ENCODE results near the gene ARHGAP10.
A peak's percentile ranks its signal among the peaks of the same experiment; 100 is the strongest.

ARHGAP10 gene

DNA sequence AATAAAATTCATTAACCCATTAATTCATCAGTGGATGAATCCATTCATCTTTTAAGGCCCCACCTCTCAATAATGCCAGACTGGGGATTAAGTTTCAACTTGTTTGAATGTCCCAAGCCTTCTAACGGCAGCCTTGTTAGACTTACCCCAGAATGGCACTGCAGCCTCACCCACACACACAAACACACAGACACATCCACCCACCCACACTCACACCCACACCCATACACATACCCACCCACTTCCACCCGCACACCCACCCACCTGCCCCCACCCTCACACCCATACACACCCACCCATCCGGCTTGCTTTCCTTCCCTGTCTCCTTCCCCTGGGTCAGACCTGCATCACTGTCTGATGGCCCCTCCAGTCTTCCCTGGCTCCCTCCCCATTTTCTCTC is 102.6 kb downstream of the ARHGAP10 start:
- TF ChIP-seq, protein P1, sequence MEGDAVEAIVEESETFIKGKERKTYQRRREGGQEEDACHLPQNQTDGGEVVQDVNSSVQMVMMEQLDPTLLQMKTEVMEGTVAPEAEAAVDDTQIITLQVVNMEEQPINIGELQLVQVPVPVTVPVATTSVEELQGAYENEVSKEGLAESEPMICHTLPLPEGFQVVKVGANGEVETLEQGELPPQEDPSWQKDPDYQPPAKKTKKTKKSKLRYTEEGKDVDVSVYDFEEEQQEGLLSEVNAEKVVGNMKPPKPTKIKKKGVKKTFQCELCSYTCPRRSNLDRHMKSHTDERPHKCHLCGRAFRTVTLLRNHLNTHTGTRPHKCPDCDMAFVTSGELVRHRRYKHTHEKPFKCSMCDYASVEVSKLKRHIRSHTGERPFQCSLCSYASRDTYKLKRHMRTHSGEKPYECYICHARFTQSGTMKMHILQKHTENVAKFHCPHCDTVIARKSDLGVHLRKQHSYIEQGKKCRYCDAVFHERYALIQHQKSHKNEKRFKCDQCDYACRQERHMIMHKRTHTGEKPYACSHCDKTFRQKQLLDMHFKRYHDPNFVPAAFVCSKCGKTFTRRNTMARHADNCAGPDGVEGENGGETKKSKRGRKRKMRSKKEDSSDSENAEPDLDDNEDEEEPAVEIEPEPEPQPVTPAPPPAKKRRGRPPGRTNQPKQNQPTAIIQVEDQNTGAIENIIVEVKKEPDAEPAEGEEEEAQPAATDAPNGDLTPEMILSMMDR (IDR thresholded peaks at IDR 0.05): no peak
- intact Hi-C loops (cut with DNase I; ENCODE audit: low total_unique reads): no loop called here
- Histone ChIP-seq H3K4me1 (peaks cover 5 to 93% (median 50%) of the 10 kb centered on the region in 4 donors), H3K9me3 (no peaks in the 10 kb centered on the region), H3K4me3 (no peak overlapping the region), H3K36me3 (peaks cover 0 to 10% (median 6%) of the 10 kb centered on the region in 3 donors), H3K27ac (peak overlapping the region; percentile 81 to 86), H3K27me3 (no peaks in the 10 kb centered on the region)
- DNase-seq: no peak

DNA sequence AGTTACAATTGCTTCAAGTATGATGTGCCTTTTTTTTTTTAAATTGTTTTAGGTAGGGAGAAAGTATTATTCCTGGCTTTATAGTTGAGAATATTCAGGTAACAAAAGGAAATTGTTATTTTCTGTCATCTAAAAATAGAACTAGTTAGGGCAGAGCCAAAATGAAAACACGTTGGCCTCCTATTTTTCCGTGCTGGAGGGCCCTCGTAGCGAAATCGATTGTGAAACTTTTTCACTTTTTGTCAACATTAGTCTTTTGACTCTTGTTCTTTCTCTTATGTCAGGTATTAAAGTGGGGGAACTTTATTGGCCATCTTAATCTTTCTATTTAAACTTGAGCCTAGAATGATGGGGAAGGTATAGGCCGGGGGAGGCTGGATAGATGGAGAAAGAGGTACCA is 104.9 kb downstream of the ARHGAP10 start:
- H3K36me3 ChIP-seq: peaks cover 0 to 10% (median 6%) of the 10 kb centered on the region in 3 donors
- peaks cover 0 to 93% (median 44%) of the 10 kb centered on the region in 4 donors for H3K4me1 ChIP-seq
- no peak overlapping the region for H3K4me3 ChIP-seq
- H3K27me3 ChIP-seq: no peaks in the 10 kb centered on the region
- TF ChIP-seq, protein P1 (IDR thresholded peaks at IDR 0.05): no peak
- intact Hi-C loops (cut with DNase I; ENCODE audit: low total_unique reads): no loop called here
- DNase-seq: no peak
- H3K9me3 ChIP-seq: no peaks in the 10 kb centered on the region
- peak overlapping the region; percentile 71 to 86 for H3K27ac ChIP-seq

DNA sequence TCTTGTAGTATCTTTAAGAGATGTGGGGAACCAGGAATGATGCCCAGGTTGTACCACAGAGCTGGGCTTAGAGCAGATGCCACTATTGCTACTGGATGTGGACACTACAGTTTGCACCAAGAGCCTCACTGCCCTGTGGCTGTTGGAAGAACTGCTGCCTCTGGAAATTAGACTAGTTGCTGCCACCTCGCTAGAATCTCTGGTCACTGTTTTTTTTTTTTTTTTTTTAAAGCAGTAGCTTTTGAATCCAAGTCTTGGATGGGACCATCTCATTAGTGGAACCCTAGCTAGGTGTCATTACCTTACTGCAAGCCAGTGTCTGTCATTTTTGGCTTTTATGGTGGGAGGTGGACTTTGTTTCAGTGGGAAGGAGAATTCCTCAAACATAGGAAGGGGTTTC is 105.5 kb downstream of the ARHGAP10 start:
- TF ChIP-seq, protein P1 (IDR thresholded peaks at IDR 0.05): peak; percentile 21 to 34
- Histone ChIP-seq H3K4me1 (peaks cover 0 to 93% (median 44%) of the 10 kb centered on the region in 4 donors), H3K27ac (peak overlapping the region; percentile 71 to 86), H3K36me3 (peaks cover 0 to 10% (median 6%) of the 10 kb centered on the region in 3 donors), H3K27me3 (no peaks in the 10 kb centered on the region), H3K4me3 (no peak overlapping the region), H3K9me3 (no peaks in the 10 kb centered on the region)
- DNase-seq: no peak
- intact Hi-C loops (cut with DNase I; ENCODE audit: low total_unique reads): no loop called here

DNA sequence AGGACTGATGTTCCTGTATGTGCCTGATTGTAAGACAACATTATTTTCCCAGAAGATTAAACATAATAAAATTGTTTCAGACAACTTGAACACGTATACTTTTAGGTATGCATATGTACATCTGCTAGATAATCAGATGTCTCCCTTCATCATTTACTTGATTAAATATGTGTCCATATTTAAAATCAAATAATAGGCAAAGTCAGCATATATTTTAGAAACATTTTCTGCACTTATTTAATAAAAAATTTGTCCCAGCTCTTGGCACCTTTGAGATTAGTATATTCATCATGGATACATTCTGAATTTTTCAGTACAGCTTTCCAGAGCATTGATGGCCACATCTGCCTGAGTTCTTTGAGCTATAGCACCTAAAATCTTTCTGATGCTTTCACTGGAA is 106.0 kb downstream of the ARHGAP10 start:
- no peak for DNase-seq
- Histone ChIP-seq H3K36me3 (peaks cover 0 to 6% (median 5%) of the 10 kb centered on the region in 3 donors), H3K4me3 (no peak overlapping the region), H3K27me3 (no peaks in the 10 kb centered on the region), H3K27ac (peak overlapping the region; percentile 34 to 71), H3K9me3 (no peaks in the 10 kb centered on the region), H3K4me1 (peaks cover 0 to 93% (median 45%) of the 10 kb centered on the region in 4 donors)
- TF ChIP-seq, protein P1 (IDR thresholded peaks at IDR 0.05): no peak
- intact Hi-C loops (cut with DNase I; ENCODE audit: low total_unique reads): no loop called here

DNA sequence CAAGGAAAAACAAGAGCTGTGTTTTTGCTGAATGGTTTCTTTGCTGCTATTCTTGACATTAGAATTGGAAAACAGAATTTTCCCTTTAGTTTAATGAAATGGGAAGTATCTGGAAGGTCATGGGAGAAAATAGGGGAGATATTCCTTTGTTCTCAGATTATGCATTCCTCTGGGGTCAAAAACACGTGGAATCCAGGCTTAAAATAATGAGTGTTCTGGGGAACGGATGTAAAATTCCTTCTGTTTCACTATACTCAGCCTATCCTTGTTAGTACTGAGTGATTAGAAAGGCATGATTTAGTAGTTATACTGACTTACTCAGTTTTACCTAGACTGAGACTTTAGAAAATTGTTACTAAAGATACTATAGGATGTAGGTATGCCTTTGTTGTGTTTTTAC is 107.3 kb downstream of the ARHGAP10 start:
- TF ChIP-seq, protein P1 (IDR thresholded peaks at IDR 0.05): no peak
- H3K4me3 ChIP-seq: no peak overlapping the region
- no peaks in the 10 kb centered on the region for H3K36me3 ChIP-seq
- no peaks in the 10 kb centered on the region for H3K27me3 ChIP-seq
- no peaks in the 10 kb centered on the region for H3K9me3 ChIP-seq
- intact Hi-C loops (cut with DNase I; ENCODE audit: low total_unique reads): no loop called here
- peaks cover 0 to 90% (median 48%) of the 10 kb centered on the region in 4 donors for H3K4me1 ChIP-seq
- DNase-seq: no peak
- peak overlapping the region; percentile 2 to 71 for H3K27ac ChIP-seq

DNA sequence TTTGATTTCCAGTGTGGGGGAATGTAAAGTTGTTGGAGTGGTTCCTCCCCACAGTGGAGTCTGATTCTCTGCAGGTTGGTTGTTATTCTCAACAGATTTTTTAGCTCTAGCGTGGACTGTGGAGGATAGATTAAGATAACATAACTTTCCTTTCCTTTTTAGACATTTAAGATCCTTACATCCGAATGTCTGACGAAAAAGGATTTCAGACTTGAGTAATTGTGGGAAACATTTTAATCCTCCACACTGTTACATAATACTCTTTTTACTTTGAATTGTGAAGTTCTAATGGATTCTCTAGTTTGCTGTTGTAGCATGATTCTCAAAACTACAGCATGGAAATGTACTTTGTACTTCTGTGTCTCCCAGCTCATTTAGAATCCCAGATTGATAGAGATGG is 107.8 kb downstream of the ARHGAP10 start:
- Histone ChIP-seq H3K36me3 (no peaks in the 10 kb centered on the region), H3K27ac (peak overlapping the region; percentile 2 to 71), H3K4me1 (peaks cover 0 to 87% (median 48%) of the 10 kb centered on the region in 4 donors), H3K4me3 (no peak overlapping the region), H3K27me3 (no peaks in the 10 kb centered on the region), H3K9me3 (no peaks in the 10 kb centered on the region)
- DNase-seq: no peak
- TF ChIP-seq, protein P1 (IDR thresholded peaks at IDR 0.05): no peak
- intact Hi-C loops (cut with DNase I; ENCODE audit: low total_unique reads): no loop called here

Measured in tibial artery (tissue), 4 donors.